Measurements from ENCODE around the gene TGOLN2. TPM values are rescaled to one million over a fixed set of nuclear protein-coding genes. Genes with fewer than 3 reads are reported as not detected.

The TGOLN2 gene
- total and polyA plus RNA-seq, 2 of the 13 experiments (the other 11 are each of a cell fraction or from before 2014, with no cell fraction given), result 99.6 to 155 TPM

DNA sequence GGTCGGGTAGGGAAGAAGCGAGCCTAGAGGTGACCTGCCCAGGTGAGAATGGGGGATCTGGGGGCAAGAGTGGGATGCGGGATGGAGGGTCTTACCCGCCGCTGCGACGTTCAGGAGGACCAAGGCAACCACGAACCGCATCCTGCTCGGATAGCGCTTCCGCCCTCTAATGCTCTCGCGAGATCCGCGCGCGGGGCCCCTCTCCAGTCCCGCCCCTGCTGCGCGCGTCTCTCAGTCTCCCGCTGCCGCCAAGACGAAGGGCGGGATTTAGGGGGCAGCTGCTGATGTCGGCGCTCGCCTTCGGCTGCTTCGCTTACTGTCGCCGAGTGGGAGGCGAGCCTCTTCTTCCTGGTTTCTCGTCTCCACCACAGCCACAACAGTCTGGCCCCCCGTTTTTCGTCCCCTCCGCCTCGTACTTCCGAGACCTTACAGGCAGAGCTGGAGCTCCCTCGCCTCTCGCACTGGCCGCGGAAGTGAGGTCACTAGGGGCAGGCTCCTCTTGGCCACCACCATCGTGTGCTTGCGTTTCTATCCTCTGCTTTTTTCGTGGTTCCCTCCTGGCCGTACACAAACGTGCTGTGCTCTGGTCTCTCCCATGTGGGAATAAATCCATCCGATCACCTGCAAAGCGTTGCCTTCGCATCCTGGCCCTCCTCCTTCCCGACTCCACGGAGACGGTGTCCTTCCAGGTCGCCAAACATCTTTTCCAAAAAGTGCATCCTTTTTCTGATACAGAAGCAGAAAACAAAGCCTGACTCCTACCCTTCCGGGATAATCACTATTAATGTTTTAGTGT, at the start of gene TGOLN2 (continued):
- no peak for TF ChIP-seq ZNF143 (CRISPR knock-in tag; IDR thresholded peaks at IDR 0.05)
- TF ChIP-seq MTF2 (CRISPR knock-in tag; IDR thresholded peaks at IDR 0.05; ENCODE audit: borderline replicate concordance), result 0 out of 2 replicates have a peak, but pooled peaks have one; percentile 53
- TF ChIP-seq NFRKB (IDR thresholded peaks at IDR 0.05), result no peak; the same call in 1 of the 2 replicates
- no peak for TF ChIP-seq JDP2 (CRISPR knock-in tag; IDR thresholded peaks at IDR 0.05; ENCODE audit: borderline replicate concordance)
- TF ChIP-seq RFXANK (CRISPR knock-in tag; IDR thresholded peaks at IDR 0.05), result peak; percentile 74; the same call in 1 of the 2 replicates
- no peak for TF ChIP-seq SRY (CRISPR knock-in tag; IDR thresholded peaks at IDR 0.05)
- TF ChIP-seq PHB2 (IDR thresholded peaks at IDR 0.05; ENCODE audit: partially characterized antibody), result no peak
- TF ChIP-seq, protein P1, sequence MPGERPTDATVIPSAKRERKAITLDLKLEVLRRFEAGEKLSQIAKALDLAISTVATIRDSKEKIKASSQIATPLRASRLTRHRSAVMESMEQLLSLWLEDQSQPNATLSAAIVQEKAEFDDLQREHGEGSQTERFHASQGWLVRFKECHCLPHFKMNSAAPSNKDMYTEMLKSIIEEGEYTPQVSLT (CRISPR knock-in tag; IDR thresholded peaks at IDR 0.05; ENCODE audit: borderline replicate concordance, low read depth), result no peak
- TF ChIP-seq SRSF1 (optimal IDR thresholded peaks at IDR 0.05; ENCODE audit: low read depth, low read length), result peak; percentile 68
- TF ChIP-seq SKI (IDR thresholded peaks at IDR 0.05; ENCODE audit: partially characterized antibody), result peak; percentile 71
- TF ChIP-seq ATF1 (CRISPR knock-in tag; IDR thresholded peaks at IDR 0.05), result no peak
- peak; percentile 98; the same call in 1 of the 2 replicates for TF ChIP-seq NFKB2 (CRISPR knock-in tag; IDR thresholded peaks at IDR 0.05; ENCODE audit: borderline replicate concordance)
- TF ChIP-seq, protein P2, sequence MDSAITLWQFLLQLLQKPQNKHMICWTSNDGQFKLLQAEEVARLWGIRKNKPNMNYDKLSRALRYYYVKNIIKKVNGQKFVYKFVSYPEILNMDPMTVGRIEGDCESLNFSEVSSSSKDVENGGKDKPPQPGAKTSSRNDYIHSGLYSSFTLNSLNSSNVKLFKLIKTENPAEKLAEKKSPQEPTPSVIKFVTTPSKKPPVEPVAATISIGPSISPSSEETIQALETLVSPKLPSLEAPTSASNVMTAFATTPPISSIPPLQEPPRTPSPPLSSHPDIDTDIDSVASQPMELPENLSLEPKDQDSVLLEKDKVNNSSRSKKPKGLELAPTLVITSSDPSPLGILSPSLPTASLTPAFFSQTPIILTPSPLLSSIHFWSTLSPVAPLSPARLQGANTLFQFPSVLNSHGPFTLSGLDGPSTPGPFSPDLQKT (CRISPR knock-in tag; IDR thresholded peaks at IDR 0.05; ENCODE audit: borderline replicate concordance), result peak; percentile 89; the same call in 1 of the 2 replicates
- peak; percentile 96 for TF ChIP-seq ZNF335 (CRISPR knock-in tag; IDR thresholded peaks at IDR 0.05)
- TF ChIP-seq ELF3 (CRISPR knock-in tag; IDR thresholded peaks at IDR 0.05), result peak; percentile 91
- TF ChIP-seq, protein P3, sequence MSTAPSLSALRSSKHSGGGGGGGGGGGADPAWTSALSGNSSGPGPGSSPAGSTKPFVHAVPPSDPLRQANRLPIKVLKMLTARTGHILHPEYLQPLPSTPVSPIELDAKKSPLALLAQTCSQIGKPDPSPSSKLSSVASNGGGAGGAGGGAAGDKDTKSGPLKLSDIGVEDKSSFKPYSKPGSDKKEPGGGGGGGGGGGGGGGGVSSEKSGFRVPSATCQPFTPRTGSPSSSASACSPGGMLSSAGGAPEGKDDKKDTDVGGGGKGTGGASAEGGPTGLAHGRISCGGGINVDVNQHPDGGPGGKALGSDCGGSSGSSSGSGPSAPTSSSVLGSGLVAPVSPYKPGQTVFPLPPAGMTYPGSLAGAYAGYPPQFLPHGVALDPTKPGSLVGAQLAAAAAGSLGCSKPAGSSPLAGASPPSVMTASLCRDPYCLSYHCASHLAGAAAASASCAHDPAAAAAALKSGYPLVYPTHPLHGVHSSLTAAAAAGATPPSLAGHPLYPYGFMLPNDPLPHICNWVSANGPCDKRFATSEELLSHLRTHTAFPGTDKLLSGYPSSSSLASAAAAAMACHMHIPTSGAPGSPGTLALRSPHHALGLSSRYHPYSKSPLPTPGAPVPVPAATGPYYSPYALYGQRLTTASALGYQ (CRISPR knock-in tag; IDR thresholded peaks at IDR 0.05), result peak; percentile 67; the same call in 1 of the 2 replicates
- 0 out of 2 replicates have a peak, but pooled peaks have one; percentile 90 for TF ChIP-seq ZNF180 (CRISPR knock-in tag; IDR thresholded peaks at IDR 0.05; ENCODE audit: borderline replicate concordance, low read depth)
- TF ChIP-seq ZNF720 (CRISPR knock-in tag; IDR thresholded peaks at IDR 0.05), result no peak
- TF ChIP-seq ATF7 (IDR thresholded peaks at IDR 0.05), result no peak
- peak; percentile 69 for TF ChIP-seq ATF7 (CRISPR knock-in tag; IDR thresholded peaks at IDR 0.05)
- no peak for TF ChIP-seq ZNF674 (CRISPR knock-in tag; IDR thresholded peaks at IDR 0.05; ENCODE audit: low read depth)
- TF ChIP-seq AGO2 (optimal IDR thresholded peaks at IDR 0.05; ENCODE audit: low read depth, low read length), result peak; percentile 94
- no peak for TF ChIP-seq ZNF432 (CRISPR knock-in tag; IDR thresholded peaks at IDR 0.05; ENCODE audit: borderline replicate concordance)
- peak; percentile 74 for TF ChIP-seq JARID2 (CRISPR knock-in tag; IDR thresholded peaks at IDR 0.05; ENCODE audit: insufficient replicate concordance)
- TF ChIP-seq, protein P4, sequence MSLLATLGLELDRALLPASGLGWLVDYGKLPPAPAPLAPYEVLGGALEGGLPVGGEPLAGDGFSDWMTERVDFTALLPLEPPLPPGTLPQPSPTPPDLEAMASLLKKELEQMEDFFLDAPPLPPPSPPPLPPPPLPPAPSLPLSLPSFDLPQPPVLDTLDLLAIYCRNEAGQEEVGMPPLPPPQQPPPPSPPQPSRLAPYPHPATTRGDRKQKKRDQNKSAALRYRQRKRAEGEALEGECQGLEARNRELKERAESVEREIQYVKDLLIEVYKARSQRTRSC (CRISPR knock-in tag; IDR thresholded peaks at IDR 0.05; ENCODE audit: low read depth), result 0 out of 2 replicates have a peak, but pooled peaks have one; percentile 87

Data from HepG2 (cell line).